ENCODE measurements around the gene DDX41. TPM values are rescaled to one million over a fixed set of nuclear protein-coding genes. Genes with fewer than 3 reads are reported as not detected.

DDX41 gene
- polyA plus RNA-seq, 3 donors: 44.9 to 178 (median 70.3) TPM

DNA sequence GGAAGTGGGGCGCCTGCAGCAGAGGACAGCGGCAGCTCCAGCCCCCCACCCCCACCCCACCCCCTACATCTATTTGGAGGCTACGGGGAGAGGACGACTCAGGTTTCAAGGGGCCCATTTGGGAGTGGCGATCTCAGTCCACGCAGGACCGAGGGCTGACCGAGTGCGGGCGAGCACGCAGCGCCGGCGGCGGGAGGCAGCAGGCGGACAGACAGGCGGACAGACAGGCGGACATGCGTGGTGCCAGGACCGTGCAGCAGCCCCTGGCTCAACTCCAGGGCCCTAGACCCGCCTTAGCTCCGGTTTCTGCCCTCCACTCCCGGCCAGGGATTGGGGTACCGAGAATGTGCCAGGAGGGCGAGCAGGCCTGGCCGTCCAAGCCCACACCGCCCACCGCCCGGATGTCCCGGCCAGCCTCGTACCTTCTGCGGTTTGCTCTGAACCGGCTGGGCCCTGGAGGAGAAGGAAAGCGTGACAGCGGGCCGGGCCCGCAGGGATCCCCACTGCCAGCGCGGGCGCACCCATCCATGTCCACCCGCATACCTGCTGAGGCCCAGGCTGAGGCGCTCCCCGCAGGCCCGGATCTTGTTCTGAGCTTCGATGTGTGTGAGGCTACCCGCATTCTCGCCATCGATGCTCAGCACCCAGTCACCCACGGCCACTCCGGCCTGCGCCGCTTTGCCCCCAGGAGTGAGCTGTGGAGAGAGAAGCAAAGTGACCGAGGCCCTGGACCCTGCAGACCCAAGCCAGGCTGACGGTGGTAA lies 24.6 kb downstream of the DDX41 start:
- H3K27ac Mint-ChIP-seq: peak overlapping the region in 6 of 7 donors; percentile 69 to 99 (median 98)

DNA sequence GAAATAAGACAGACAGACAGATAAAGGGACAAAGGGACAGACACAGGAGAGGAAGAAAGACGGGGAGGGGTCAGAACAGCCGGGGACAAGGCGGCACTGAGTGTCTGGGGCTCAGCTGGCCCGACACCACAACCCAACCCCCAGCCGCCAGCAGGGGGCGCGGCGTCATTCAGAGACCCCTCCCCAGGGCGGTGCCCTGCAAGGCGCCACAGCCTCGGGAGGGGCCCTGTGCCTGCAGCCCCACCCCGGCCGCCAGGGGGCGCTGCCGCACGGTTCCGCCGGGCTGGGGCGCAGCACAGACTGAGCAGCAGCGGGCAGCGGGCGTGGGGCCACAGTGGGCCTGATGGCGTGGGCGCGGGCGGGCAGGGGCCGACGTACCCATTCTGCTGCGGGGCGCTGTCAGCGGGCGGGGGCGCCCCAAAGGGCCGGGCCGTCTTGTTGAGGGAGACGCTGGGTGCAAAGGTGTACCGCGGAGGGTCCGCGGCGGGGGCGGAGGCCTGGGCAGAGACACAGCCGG lies 25.3 kb downstream of the DDX41 start:
- Mint-ChIP-seq H3K4me1 (peaks cover 50% of the 10 kb centered on the region), H3K27me3 (ENCODE audit: low read depth in 3 of 3) (peaks cover 3 to 9% (median 4%) of the 10 kb centered on the region in 3 donors), H3K4me3 (no peak overlapping the region), H3K9me3 (peaks cover 0 to 4% (median 0%) of the 10 kb centered on the region in 7 donors), H3K27ac (peak overlapping the region in 2 of 7 donors; percentile 18 to 68), H3K36me3 (peaks cover 54 to 71% of the 10 kb centered on the region in 2 donors)
- no peak overlapping the region for H3K4me2 ChIP-seq (replicated peaks; ENCODE audit: extremely low read depth, low read length, poor library complexity, severe bottlenecking)
- H2AFZ ChIP-seq (ENCODE audit: insufficient read depth, low read depth, low read length, poor library complexity, severe bottlenecking): no peak overlapping the region
- 88% methylated on average over 30 of the region's 43 CpGs for WGBS (ENCODE audit: insufficient coverage)
- H3K27me3 ChIP-seq (ENCODE audit: control insufficient read depth in 2 of 2, insufficient read depth in 2 of 2, low read length in 2 of 2): no peaks in the 10 kb centered on the region
- no peak overlapping the region for H3K27ac ChIP-seq (ENCODE audit: low read depth in 1 of 2, low read length in 2 of 2)
- TF ChIP-seq, protein P1, sequence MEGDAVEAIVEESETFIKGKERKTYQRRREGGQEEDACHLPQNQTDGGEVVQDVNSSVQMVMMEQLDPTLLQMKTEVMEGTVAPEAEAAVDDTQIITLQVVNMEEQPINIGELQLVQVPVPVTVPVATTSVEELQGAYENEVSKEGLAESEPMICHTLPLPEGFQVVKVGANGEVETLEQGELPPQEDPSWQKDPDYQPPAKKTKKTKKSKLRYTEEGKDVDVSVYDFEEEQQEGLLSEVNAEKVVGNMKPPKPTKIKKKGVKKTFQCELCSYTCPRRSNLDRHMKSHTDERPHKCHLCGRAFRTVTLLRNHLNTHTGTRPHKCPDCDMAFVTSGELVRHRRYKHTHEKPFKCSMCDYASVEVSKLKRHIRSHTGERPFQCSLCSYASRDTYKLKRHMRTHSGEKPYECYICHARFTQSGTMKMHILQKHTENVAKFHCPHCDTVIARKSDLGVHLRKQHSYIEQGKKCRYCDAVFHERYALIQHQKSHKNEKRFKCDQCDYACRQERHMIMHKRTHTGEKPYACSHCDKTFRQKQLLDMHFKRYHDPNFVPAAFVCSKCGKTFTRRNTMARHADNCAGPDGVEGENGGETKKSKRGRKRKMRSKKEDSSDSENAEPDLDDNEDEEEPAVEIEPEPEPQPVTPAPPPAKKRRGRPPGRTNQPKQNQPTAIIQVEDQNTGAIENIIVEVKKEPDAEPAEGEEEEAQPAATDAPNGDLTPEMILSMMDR (IDR thresholded peaks at IDR 0.05): peak; percentile 81
- H3K9me3 ChIP-seq (replicated peaks in 1 of 2; ENCODE audit: control insufficient read depth in 1 of 2, insufficient read depth in 1 of 2, low read length in 2 of 2): no peaks in the 10 kb centered on the region
- H4K20me1 ChIP-seq (ENCODE audit: insufficient read depth, low read length): peaks cover 35% of the 10 kb centered on the region
- DNase-seq: no peak
- H3K9ac ChIP-seq (ENCODE audit: insufficient read depth, low read length, poor library complexity, severe bottlenecking): no peak overlapping the region
- peaks cover 52 to 58% of the 10 kb centered on the region in 2 donors for H3K4me1 ChIP-seq (ENCODE audit: control insufficient read depth in 1 of 2, insufficient read depth in 2 of 2, low read length in 2 of 2)
- no peak overlapping the region for H3K4me3 ChIP-seq (replicated peaks in 1 of 3; ENCODE audit: low read depth in 2 of 3, low read length in 3 of 3)
- H3K79me2 ChIP-seq (ENCODE audit: insufficient read depth, low read length): peaks cover 26% of the 10 kb centered on the region
- intact Hi-C loops (cut with micrococcal nuclease): loop anchor here in 1 of 2 donors (10.0 kb wide), 1 partner anchor 53 kb away; no protein-coding TSS in a partner anchor
- H3K36me3 ChIP-seq (replicated peaks in 1 of 2; ENCODE audit: control insufficient read depth in 1 of 2, insufficient read depth in 2 of 2, low read length in 2 of 2): peaks cover 40 to 58% of the 10 kb centered on the region in 2 donors

More for the DNA sequence above, 24.6 kb downstream of the DDX41 start:
- Histone ChIP-seq H3K4me3 (replicated peaks in 1 of 3; ENCODE audit: low read depth in 2 of 3, low read length in 3 of 3) (no peak overlapping the region), H3K27ac (ENCODE audit: low read depth in 1 of 2, low read length in 2 of 2) (peak overlapping the region in 1 of 2 donors; percentile 98), H3K4me1 (ENCODE audit: control insufficient read depth in 1 of 2, insufficient read depth in 2 of 2, low read length in 2 of 2) (peaks cover 55 to 62% of the 10 kb centered on the region in 2 donors), H3K36me3 (replicated peaks in 1 of 2; ENCODE audit: control insufficient read depth in 1 of 2, insufficient read depth in 2 of 2, low read length in 2 of 2) (peaks cover 38 to 54% of the 10 kb centered on the region in 2 donors), H4K20me1 (ENCODE audit: insufficient read depth, low read length) (peaks cover 35% of the 10 kb centered on the region), H3K9me3 (replicated peaks in 1 of 2; ENCODE audit: control insufficient read depth in 1 of 2, insufficient read depth in 1 of 2, low read length in 2 of 2) (no peaks in the 10 kb centered on the region), H3K79me2 (ENCODE audit: insufficient read depth, low read length) (peaks cover 32% of the 10 kb centered on the region), H3K27me3 (ENCODE audit: control insufficient read depth in 2 of 2, insufficient read depth in 2 of 2, low read length in 2 of 2) (no peaks in the 10 kb centered on the region), H3K9ac (ENCODE audit: insufficient read depth, low read length, poor library complexity, severe bottlenecking) (no peak overlapping the region), H3K4me2 (replicated peaks; ENCODE audit: extremely low read depth, low read length, poor library complexity, severe bottlenecking) (no peak overlapping the region), H2AFZ (ENCODE audit: insufficient read depth, low read depth, low read length, poor library complexity, severe bottlenecking) (no peak overlapping the region)
- TF ChIP-seq, protein P1 (IDR thresholded peaks at IDR 0.05): no peak
- Mint-ChIP-seq H3K36me3 (peaks cover 51 to 64% of the 10 kb centered on the region in 2 donors), H3K4me3 (no peak overlapping the region), H3K9me3 (peaks cover 0 to 2% (median 0%) of the 10 kb centered on the region in 7 donors), H3K27me3 (ENCODE audit: low read depth in 3 of 3) (peaks cover 2 to 6% (median 4%) of the 10 kb centered on the region in 3 donors), H3K4me1 (peaks cover 51% of the 10 kb centered on the region)
- intact Hi-C loops (cut with micrococcal nuclease): loop anchor here in 1 of 2 donors (10.0 kb wide), 1 partner anchor 53 kb away; no protein-coding TSS in a partner anchor
- DNase-seq: no peak
- 97% methylated on average over 48 of the region's 54 CpGs for WGBS (ENCODE audit: insufficient coverage)

Data from CD14-positive monocyte (primary cell).